Right renal pelvis (tissue), 4 donors: ENCODE measurements around the gene ADGRF3. TPM values are rescaled to one million over a fixed set of nuclear protein-coding genes. Genes with fewer than 3 reads are reported as not detected.
"Not testable (repeated sequence)": the region's sequence is repeated elsewhere in the genome, so short reads cannot be mapped to it uniquely, and the experiment has no call there.

Source experiments
- DNase-seq, 4 donors: peaks; one replicate each; pipeline ENCODE4 v3.0.0-alpha.2; 2013; ENCODE audit warnings: low read depth in 4 of 4, low spot score in 3 of 4, missing footprints in 1 of 4
- polyA plus RNA-seq, 4 donors: library from polyadenylated mRNA; unstranded; fragments of 120-200 nt; gene quantifications; one replicate each; pipeline ENCODE4 v1.2.1, GENCODE V29; 2013; ENCODE audit not compliant: insufficient read length in 4 of 4

ADGRF3 gene, protein sequence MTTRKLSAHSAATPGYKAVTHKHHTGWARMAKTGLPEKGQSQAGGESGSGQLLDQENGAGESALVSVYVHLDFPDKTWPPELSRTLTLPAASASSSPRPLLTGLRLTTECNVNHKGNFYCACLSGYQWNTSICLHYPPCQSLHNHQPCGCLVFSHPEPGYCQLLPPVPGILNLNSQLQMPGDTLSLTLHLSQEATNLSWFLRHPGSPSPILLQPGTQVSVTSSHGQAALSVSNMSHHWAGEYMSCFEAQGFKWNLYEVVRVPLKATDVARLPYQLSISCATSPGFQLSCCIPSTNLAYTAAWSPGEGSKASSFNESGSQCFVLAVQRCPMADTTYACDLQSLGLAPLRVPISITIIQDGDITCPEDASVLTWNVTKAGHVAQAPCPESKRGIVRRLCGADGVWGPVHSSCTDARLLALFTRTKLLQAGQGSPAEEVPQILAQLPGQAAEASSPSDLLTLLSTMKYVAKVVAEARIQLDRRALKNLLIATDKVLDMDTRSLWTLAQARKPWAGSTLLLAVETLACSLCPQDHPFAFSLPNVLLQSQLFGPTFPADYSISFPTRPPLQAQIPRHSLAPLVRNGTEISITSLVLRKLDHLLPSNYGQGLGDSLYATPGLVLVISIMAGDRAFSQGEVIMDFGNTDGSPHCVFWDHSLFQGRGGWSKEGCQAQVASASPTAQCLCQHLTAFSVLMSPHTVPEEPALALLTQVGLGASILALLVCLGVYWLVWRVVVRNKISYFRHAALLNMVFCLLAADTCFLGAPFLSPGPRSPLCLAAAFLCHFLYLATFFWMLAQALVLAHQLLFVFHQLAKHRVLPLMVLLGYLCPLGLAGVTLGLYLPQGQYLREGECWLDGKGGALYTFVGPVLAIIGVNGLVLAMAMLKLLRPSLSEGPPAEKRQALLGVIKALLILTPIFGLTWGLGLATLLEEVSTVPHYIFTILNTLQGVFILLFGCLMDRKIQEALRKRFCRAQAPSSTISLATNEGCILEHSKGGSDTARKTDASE
- polyA plus RNA-seq, result 1 to 10 TPM; 2.1 to 4.0 (median 2.8) TPM

DNA sequence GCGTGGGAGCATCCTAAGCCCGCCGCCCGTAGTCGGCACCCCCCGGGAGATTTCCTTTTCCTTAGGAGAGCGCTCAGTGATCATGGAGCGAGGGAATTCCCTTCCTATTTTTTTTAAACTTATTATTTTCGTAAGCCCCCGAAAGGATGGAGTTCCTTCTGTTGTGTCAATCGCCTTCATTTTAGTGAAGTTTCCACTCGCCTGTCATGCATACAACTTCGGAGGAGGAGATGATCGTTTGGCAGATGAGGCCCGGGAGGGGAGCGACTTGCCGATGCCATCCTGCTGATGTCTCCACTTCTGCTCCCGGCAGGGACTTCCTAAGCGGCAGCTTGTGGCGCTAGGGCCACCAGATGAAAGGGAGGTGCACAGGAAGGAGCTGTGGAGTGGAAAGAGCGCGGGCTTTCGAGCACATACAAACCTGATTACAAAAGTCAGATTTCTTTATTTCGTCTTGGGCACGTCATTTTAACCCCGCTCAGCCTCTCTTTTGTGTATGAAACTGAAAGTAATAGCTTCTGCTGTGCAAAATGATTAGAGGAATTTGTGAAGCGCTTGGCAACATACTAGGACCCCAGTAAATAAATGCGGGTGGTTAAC is at the start of gene ADGRF3:
Gene ADGRF3 (minus strand): TSS at position 336 of the 600 bp plus-strand sequence. CDS start 555 bp downstream, outside the sequence.
- DNase-seq, result peak in 3 of 4 donors; percentile 33 to 38 (median 38)

DNA sequence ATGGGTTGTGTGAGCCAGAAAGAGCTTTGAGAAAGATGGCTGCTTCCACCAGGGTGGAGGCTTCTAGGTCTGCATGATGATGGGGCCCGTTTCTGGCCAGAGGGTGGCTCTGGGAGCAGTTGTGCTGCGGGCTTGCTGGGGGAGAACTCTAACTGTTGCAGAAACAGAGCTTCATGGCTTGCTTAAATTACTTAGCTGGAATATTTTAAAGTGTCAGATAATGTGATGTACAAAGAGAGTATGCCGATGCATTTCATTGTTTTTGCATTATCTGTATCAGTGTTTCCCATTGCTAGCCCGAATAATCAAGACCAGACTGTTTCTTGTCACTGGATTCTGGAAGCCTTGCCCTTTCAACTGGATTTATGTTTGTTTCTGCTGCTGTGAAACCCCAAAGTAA is 48.8 kb upstream of the ADGRF3 start:
- DNase-seq, result no peak

DNA sequence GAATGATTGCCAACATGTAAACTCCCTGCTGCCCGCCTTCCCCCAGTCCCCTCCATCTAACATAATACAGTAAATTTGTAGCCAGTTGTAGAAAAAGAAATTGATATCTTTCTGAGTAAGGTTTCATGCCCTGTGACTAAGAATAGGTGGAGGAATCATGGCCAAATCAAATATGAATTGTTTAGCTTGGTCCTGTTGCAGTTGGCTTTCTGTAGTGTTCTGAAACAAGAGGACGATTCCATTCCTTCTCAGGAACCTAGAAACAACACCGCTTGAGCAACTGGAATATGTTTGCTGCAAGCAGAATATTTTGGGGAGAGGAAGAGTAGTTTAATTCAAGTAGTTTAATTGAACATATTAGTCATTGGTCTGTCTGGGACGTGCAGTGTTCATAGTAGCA is 48.1 kb upstream of the ADGRF3 start:
- DNase-seq, result no peak

DNA sequence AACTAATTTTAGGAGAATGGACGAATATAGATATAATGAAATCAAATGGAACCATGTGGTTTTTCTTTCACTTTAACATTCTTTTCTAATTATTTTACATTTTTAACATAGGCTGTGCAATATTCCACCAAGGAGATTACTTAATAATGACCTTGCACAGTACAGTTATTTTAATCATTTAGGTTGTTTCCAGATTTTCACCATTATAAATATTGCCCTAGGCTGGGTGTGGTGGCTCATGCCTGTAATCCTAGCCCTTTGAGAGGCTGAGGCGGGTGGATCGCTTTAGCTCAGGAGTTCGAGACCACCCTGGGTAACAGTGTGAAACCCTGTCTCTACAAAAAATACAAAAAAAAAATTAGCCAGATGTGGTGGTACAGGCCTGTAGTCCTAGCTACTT is 40.6 kb upstream of the ADGRF3 start:
- DNase-seq, result no peak

DNA sequence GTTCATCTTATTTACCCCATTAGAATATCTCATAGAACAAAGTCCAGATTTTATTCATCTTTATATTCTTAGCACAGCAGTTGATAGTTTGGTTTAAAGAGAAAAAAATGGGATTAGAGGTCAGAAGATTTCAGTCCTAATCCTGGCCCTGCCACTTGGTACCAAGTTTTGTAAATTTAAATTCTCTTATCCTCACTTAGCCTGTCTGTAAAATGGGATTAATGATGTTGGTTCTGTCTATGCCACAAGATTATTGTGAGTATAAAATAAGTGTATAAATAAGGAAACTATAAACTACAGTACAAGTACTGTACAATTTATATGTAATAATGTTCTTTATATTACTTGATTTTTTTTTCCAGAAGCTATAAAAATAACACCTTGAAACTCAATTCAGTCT is 38.0 kb upstream of the ADGRF3 start:
- DNase-seq, result no peak

DNA sequence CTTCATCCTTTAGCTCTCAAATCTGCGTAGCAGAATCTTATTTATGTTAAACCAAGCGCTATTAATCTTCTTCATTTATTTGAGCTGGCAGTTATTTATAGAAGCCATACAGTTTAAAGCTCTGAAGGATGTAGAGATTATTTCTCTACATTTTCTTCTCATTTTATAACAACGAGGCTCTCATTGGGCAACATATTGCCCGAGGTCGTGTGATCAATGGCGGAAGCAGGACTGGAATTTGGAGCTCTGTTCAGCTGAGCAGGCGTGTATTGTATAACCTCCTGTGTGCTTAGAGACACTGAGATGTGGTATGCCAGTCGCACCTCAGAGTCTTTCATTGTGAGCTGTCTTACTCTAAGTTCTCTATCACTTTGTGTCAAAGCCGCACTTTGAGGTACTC is 37.6 kb upstream of the ADGRF3 start:
- no peak for DNase-seq

DNA sequence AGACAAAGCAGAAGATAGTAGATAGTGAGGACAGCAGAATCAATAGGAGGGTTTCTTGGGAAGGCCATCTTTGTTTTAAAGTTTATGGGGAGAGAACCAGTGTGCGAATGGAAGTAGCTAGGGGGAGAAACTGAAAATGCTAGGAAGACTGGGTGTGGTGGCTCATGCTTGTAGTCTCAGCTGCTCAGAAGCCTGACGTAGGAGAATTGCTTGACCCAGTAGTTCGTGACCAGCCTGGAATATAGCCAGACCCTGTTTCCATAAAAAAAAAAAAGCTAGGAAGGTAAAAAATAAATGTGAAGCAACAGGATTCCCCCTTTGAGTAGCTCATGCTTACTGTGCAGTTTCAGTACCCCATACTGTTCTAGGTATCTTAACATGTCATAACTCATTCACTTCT is 36.0 kb upstream of the ADGRF3 start:
- DNase-seq, result no peak

DNA sequence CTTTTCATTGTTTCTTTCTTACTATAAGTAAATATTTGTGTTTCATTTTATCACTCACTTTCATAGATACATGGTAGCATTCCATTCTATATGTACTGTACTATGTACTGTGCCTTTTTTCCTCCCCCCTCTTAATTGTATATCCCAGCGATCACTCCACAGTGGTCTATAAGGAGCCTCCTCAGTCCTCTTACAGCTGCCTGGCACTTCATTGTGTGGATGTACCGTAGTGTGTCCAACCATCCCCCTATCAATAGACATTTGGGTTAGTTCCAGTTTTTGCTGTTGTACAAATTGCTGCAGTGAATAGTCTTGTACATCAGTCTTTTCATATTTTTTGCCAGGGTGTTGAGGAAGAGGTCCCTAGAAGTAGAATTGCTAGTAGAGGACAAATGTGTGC is 33.7 kb upstream of the ADGRF3 start:
- DNase-seq, result no peak

DNA sequence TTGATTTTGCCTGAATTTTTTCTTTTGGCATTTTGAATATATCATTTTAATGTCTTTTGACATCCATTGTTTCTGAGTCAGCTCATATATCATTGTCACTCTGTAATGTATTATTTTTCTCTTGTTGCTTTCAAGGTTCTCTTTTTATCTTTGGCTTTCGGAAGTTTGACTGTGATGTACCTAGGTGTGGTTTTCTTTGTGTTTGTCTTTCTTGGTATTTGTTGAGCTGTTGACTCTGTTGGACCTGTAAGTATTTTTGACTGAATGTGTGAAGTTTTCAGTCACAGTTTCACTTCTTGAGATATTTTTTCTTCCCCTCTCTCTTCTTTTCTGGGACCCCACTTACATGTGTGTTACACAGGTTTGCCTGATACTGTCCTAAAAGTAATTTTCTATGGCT is 30.2 kb upstream of the ADGRF3 start:
- no peak for DNase-seq

DNA sequence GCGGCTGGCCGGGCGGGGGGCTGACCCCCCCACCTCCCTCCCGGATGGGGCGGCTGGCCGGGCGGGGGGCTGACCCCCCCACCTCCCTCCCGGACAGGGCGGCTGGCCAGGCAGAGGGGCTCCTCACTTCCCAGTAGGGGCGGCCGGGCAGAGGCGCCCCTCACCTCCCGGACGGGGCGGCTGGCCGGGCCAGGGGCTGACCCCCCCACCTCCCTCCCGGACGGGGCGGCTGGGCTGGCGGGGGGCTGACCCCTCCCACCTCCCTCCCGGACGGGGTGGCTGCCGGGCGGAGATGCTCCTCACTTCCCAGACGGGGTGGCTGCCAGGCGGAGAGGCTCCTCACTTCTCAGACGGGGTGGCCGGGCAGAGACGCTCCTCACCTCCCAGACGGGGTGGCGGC is 24.3 kb upstream of the ADGRF3 start:
- DNase-seq, result not testable (repeated sequence)

DNA sequence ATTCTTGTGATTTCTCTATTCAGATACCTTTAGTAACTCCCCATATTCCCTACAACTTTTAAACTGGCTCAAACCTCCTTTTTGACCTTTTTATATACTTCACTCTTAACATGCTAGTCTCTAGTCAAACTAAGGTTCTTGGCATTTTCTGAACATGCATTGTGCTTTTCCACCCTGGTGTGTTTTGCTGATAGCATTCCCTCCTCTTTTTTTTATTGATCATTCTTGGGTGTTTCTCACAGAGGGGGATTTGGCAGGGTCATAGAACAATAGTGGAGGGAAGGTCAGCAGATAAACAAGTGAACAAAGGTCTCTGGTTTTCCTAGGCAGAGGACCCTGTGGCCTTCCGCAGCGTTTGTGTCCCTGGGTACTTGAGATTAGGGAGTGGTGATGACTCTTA is 23.1 kb upstream of the ADGRF3 start:
- not testable (repeated sequence) for DNase-seq

DNA sequence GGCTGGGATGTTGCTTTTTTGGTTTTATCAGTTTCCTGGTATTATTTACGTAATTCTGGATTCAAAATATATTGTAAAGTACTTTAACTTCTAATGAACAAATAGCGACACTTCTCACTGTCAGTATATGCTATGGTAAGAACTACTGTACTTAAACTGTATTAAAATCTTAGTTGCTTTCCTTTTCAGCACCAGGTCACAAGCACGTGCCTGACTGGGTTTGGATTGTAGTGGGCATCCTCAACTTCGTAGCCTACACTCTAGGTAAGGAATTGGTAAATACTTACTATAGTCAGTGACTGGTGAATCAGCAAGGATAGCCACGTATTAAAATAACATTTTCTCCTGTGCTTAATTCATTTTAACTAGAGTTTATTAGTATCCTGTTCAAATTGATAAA is 20.4 kb upstream of the ADGRF3 start:
- DNase-seq, result no peak

DNA sequence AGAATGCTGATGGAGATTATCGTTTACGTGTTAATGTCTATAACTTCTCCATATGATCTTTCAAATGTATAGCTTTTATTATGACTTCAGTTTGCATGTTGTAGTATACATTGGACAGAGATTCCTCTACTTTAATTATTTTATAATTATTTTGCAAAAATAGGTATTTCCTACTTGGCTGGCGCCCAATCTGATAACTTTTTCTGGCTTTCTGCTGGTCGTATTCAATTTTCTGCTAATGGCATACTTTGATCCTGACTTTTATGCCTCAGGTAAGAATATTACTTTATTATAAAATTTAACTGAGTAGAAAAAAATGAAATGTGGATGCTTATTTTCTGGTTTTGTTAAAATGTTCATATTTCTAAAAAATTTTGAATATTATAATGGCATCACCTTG is 18.1 kb upstream of the ADGRF3 start:
- DNase-seq, result no peak

DNA sequence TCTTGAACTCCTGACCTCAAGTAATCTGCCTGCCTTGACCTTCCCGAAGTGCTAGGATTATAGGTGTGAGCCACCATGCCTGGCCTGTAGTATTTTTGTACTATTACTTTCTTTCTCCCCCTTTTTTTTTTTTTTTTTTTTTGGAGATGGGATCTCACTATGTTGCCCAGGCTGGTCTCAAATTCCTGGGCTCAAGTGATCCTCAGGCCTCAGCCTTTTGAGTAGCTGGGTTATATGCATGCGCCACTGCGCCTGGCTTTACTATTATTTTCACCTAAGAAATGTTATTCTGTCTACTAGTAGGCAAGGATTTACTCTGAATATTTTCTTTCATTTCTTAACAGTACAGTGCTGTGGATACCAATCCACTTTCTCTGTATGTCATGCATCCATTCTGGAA is 17.4 kb upstream of the ADGRF3 start:
- DNase-seq, result no peak

DNA sequence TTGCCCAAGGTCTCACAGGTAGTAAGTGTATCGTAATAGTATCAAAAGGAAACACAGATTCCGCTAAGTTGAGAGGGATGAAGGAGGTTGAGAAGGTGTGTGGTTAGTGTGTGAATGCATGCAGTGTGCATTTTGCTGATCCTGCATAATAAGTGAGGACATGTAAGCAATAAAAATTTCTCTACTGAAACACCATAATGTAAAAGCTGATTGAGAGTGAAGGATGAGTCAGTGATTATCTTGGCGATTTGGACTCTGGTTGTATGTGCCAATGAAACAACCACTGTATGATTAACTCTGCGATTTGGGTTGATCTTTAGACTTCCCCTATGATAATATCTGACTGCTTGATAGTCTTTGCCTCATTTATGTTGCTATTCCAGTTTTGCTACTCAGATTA is 16.7 kb upstream of the ADGRF3 start:
- DNase-seq, result no peak

DNA sequence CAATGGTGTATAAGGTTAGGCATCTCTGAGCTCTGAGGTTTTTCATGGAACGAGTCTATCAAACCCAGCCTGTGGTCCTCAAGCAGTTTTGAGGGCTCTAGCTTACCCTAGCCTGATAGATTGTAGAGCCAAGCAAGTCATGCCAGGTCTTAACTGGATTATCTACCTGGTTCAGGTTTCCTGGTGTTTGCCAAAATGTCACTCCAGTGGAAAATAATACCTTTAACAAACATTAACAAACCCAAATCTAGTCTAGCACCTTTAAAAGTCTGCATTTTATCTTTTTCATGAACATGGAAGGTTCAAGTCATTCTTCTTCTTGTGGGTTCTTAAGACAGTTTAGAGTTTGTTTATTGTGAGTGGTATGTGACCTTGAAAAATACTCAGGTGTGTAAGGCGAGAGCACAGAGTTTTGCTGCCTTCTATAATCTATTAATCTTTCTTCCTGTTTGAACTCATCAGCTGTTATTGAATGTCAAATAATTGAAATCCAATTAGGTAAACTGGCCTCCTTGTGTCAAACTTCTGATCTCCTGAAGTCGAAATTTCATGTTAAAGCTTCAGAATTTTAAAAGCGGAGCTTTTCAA is 13.4 kb upstream of the ADGRF3 start:
- no peak for DNase-seq

DNA sequence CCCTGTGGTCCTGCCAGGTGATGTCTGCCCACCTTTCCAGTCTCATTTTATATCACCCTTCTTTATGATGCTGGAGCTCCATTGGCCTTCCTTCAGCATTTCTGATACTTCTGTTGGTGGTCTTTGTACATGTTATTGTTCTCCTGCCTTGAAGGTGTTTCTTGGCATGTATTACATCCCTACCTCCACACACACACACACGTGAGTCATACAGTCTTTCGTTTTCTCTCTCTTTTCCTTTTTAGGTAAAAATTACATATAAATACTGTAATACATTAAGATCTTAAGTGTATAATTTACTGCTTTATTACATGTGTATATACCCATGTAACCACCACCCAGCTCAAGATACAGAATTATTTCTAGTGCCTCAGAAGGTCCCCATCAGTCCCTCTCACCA is 10.2 kb upstream of the ADGRF3 start:
- no peak for DNase-seq

DNA sequence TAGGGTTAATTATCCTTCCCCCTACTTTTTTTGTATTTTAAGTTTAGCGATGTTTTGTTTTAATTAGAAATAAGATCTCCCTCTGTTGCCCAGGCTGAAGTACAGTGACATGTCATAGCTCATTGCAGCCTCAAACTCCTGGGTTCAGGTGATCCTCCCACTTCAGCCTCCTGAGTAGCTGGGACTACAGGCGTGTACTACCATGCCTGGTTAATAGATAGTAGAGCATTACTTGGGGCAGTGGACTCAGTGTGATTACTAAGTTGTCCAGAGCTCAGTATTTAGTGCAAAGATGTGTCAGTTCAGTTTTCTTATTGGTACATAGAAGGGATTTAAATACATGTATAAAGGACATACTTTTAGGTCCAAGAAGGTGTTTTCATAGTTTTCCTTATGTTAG is 9.5 kb upstream of the ADGRF3 start:
- no peak for DNase-seq

DNA sequence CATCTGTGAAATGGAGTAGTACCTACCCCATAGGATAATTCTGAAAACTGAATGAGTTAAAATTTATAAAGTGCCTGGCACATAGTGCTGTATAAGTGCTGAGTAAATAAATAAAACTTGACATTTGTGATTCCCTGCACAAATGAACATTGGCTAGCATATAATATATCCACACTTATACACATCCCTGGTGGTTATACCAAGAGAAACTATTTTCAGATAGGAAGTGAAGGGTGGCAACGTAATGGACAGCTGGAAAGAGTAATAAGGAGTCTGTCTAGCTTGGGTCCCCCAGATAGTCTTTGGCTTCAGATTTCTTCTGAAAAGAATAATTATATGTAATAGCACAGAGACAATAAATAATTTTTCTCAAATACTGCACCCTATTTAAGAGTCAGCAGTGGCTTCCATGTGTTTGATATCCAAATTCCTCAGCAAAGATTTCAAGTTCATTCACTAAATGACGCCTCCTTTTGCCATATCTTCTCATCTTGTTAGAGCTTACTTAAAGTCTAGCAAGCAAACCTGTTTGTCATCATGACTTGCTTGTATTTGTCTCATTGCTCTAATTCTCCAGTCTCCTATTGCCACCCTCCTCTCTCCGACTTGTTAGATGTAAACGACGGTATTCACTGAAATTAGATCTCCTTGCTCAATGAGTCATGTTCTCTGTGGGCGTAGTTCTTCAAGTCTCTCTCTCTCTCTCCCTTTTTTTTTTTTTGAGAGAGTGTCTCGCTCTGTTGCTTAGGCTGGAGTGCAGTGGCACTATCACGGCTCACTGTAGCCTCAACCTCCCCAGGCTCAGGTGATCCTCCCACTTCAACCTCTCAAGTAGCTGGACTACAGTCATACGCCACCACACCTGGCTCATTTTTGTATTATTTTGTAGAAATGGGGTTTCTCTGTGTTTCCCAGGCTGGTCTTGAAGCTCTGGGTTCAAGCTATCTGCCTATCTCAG is 8.7 kb upstream of the ADGRF3 start:
- DNase-seq, result peak in 1 of 4 donors; percentile 48

DNA sequence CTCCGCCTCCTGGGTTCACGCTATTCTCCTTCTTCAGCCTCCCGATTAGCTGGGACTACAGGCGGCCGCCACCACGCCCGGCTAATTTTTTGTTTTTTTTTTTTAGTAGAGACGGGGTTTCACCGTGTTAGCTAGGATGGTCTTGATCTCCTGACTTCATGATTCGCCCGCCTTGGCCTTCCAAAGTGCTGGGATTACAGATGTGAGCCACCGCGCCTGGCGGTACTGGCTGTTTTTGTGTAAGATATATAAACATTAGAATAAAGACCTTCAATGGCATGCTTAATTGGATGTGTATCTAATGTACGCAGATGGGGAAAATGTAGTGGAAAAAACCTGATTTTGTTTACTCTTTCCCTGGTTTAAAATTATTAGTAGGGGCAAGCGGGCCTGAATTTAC is 7.9 kb upstream of the ADGRF3 start:
- DNase-seq, result not testable (repeated sequence)
